SU-DHL-6 (cell line): ENCODE measurements around the gene ADD2.

Experiments used
- CTCF ChIP-seq: fragments of 200-600 bp; sonication (generic); IDR thresholded peaks from one replicate; pipeline ENCODE4 v1.5.1; 2017; ENCODE audit warnings: antibody characterized with exemption, mild to moderate bottlenecking, low read length, moderate library complexity; ENCODE audit not compliant: insufficient read depth, poor library complexity, severe bottlenecking
- EZH2phosphoT487 ChIP-seq: fragments of 200-600 bp; sonication (generic), shearing (Covaris generic); conservative IDR thresholded peaks from 2 replicates; pipeline ENCODE4 v1.6.1; 2018; ENCODE audit warnings: mild to moderate bottlenecking, antibody characterized with exemption, low read length, moderate library complexity, mixed read lengths

DNA sequence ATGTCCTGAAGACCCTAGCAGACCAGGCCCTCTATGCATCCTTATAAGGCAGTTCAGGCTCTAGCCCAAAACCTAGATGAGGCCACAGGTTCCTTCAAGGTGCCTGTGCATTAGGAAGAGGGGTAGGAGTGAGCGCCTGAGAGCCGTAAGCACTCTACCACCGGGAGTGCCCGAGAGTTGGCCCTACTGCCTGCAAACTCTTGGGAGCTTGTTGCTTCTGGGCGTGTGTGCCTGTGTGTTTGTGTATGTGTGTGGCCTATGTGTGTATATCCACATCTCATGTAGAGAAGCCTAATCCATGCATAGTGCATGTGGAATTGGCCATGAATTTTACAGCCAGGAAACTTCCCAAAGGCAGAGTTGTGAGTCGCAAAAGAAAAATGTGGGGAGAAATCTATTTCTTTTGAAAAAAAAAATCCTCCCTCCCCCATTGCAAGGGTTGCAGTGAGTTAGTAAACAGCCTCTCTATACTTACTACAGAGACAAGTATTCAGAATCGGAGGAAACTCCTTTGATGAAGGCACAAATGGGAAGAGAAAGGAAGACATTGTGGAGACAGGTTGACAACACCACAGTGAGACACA is 96.8 kb downstream of the ADD2 start:
- TF ChIP-seq CTCF, result no peak
- no peak for TF ChIP-seq EZH2phosphoT487
